Measurements from ENCODE around the gene ATP8B3. TPM values are rescaled to one million over a fixed set of nuclear protein-coding genes. Genes with fewer than 3 reads are reported as not detected.
A peak's percentile ranks its signal among the peaks of the same experiment; 100 is the strongest.

ATP8B3 gene
- total and polyA plus RNA-seq, 9 of the 15 experiments (the other 6 are each of a cell fraction or from before 2014, with no cell fraction given) = 1.2 to 12.3 (median 3.8) TPM

DNA sequence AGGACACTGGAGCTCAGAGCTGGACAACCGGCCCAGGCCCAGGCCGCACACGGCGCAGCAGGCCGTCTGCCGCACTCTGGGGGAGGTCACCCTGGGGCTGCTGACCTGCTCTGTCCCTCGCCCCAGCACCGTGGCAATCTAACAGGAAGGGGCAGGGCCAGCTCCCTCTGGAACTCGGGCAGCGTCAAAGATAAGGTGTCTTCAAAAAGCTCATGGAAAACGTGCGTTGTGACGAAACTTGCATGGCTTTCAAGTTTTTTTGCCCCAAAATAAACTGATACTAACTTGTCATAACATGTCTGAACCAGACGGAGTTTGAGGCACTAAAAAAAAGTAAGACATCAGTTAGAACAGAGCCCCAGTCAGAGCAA is 12.2 kb upstream of the ATP8B3 start (continued):
- TF ChIP-seq, protein P1, sequence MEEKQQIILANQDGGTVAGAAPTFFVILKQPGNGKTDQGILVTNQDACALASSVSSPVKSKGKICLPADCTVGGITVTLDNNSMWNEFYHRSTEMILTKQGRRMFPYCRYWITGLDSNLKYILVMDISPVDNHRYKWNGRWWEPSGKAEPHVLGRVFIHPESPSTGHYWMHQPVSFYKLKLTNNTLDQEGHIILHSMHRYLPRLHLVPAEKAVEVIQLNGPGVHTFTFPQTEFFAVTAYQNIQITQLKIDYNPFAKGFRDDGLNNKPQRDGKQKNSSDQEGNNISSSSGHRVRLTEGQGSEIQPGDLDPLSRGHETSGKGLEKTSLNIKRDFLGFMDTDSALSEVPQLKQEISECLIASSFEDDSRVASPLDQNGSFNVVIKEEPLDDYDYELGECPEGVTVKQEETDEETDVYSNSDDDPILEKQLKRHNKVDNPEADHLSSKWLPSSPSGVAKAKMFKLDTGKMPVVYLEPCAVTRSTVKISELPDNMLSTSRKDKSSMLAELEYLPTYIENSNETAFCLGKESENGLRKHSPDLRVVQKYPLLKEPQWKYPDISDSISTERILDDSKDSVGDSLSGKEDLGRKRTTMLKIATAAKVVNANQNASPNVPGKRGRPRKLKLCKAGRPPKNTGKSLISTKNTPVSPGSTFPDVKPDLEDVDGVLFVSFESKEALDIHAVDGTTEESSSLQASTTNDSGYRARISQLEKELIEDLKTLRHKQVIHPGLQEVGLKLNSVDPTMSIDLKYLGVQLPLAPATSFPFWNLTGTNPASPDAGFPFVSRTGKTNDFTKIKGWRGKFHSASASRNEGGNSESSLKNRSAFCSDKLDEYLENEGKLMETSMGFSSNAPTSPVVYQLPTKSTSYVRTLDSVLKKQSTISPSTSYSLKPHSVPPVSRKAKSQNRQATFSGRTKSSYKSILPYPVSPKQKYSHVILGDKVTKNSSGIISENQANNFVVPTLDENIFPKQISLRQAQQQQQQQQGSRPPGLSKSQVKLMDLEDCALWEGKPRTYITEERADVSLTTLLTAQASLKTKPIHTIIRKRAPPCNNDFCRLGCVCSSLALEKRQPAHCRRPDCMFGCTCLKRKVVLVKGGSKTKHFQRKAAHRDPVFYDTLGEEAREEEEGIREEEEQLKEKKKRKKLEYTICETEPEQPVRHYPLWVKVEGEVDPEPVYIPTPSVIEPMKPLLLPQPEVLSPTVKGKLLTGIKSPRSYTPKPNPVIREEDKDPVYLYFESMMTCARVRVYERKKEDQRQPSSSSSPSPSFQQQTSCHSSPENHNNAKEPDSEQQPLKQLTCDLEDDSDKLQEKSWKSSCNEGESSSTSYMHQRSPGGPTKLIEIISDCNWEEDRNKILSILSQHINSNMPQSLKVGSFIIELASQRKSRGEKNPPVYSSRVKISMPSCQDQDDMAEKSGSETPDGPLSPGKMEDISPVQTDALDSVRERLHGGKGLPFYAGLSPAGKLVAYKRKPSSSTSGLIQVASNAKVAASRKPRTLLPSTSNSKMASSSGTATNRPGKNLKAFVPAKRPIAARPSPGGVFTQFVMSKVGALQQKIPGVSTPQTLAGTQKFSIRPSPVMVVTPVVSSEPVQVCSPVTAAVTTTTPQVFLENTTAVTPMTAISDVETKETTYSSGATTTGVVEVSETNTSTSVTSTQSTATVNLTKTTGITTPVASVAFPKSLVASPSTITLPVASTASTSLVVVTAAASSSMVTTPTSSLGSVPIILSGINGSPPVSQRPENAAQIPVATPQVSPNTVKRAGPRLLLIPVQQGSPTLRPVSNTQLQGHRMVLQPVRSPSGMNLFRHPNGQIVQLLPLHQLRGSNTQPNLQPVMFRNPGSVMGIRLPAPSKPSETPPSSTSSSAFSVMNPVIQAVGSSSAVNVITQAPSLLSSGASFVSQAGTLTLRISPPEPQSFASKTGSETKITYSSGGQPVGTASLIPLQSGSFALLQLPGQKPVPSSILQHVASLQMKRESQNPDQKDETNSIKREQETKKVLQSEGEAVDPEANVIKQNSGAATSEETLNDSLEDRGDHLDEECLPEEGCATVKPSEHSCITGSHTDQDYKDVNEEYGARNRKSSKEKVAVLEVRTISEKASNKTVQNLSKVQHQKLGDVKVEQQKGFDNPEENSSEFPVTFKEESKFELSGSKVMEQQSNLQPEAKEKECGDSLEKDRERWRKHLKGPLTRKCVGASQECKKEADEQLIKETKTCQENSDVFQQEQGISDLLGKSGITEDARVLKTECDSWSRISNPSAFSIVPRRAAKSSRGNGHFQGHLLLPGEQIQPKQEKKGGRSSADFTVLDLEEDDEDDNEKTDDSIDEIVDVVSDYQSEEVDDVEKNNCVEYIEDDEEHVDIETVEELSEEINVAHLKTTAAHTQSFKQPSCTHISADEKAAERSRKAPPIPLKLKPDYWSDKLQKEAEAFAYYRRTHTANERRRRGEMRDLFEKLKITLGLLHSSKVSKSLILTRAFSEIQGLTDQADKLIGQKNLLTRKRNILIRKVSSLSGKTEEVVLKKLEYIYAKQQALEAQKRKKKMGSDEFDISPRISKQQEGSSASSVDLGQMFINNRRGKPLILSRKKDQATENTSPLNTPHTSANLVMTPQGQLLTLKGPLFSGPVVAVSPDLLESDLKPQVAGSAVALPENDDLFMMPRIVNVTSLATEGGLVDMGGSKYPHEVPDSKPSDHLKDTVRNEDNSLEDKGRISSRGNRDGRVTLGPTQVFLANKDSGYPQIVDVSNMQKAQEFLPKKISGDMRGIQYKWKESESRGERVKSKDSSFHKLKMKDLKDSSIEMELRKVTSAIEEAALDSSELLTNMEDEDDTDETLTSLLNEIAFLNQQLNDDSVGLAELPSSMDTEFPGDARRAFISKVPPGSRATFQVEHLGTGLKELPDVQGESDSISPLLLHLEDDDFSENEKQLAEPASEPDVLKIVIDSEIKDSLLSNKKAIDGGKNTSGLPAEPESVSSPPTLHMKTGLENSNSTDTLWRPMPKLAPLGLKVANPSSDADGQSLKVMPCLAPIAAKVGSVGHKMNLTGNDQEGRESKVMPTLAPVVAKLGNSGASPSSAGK (IDR thresholded peaks at IDR 0.05) = peak; percentile 75; the same call in 1 of the 2 replicates
- no peak for TF ChIP-seq NR2C1 (IDR thresholded peaks at IDR 0.05)
- peak; percentile 30; the same call in 1 of the 2 replicates for TF ChIP-seq NR2C1 (tag; IDR thresholded peaks at IDR 0.05)
